Calu3 (cell line): ENCODE measurements around the gene HDAC4. TPM values are rescaled to one million over a fixed set of nuclear protein-coding genes. Genes with fewer than 3 reads are reported as not detected.

Experiments
- BruUV-seq: library from RNA; stranded (reverse); fragments of 400-500 nt; replicated peaks from 2 replicates; lab custom pipeline; 2021; lab: Mats Ljungman, UMichigan
- CTCF ChIA-PET: fragments of 300-600 bp; sonication (Branson Sonifier 250); formaldehyde crosslinking; loops from one replicate; lab custom pipeline; 2022; ENCODE audit warnings: antibody characterized with exemption; lab: Charles Lee
- DNase-seq: peaks from one replicate; pipeline ENCODE4 v3.0.0; 2022
- H3K27ac Mint-ChIP-seq: one replicate; pipeline ENCODE4 v1.8.0; 2022; ENCODE audit warnings: mixed read lengths; ENCODE audit not compliant: unreplicated experiment
- H3K27me3 Mint-ChIP-seq: one replicate; pipeline ENCODE4 v1.8.0; 2022; ENCODE audit warnings: mixed read lengths; ENCODE audit not compliant: unreplicated experiment
- H3K36me3 Mint-ChIP-seq: one replicate; pipeline ENCODE4 v1.8.0; 2022; ENCODE audit warnings: mild to moderate bottlenecking, moderate library complexity, mixed read lengths; ENCODE audit not compliant: insufficient read depth, unreplicated experiment
- H3K4me1 Mint-ChIP-seq: one replicate; pipeline ENCODE4 v1.8.0; 2022; ENCODE audit warnings: mild to moderate bottlenecking, low read depth, mixed read lengths; ENCODE audit not compliant: unreplicated experiment
- H3K4me3 Mint-ChIP-seq: one replicate; pipeline ENCODE4 v1.8.0; 2022; ENCODE audit warnings: mild to moderate bottlenecking, low read depth, moderate library complexity, mixed read lengths; ENCODE audit not compliant: unreplicated experiment
- H3K9me3 Mint-ChIP-seq: one replicate; pipeline ENCODE4 v1.8.0; 2022; ENCODE audit warnings: low read depth, mixed read lengths; ENCODE audit not compliant: unreplicated experiment
- CTCF ChIP-seq: fragments of 200-600 bp; IDR thresholded peaks from one replicate; pipeline ENCODE4 v1.8.0; 2022; ENCODE audit warnings: antibody characterized with exemption; ENCODE audit not compliant: unreplicated experiment
- intact Hi-C: fragments of 100-400 bp; cut with micrococcal nuclease; formaldehyde crosslinking; loops from one replicate; pipeline ENCODE4 v1.10.0; 2022; ENCODE audit not compliant: unreplicated experiment
- total RNA-seq: library from RNA; stranded (reverse); gene quantifications from 2 replicates; pipeline ENCODE4 v1.2.3, GENCODE V29; 2022

The HDAC4 gene
- total RNA-seq, 1 experiment from 2014 or later, result 39.6 TPM

GRCh38 chr2:239267288-239267951 is 133.4 kb downstream of the HDAC4 start:
- Mint-ChIP-seq H3K27ac (peak overlapping the region; percentile 50), H3K27me3 (no peaks in the 10 kb centered on the region), H3K4me3 (no peak overlapping the region), H3K36me3 (peaks cover 5% of the 10 kb centered on the region), H3K9me3 (no peaks in the 10 kb centered on the region), H3K4me1 (peaks cover 37% of the 10 kb centered on the region)
- peak; percentile 51 for DNase-seq
- no TSS peak for BruUV-seq
- TF ChIP-seq CTCF, result no peak
- intact Hi-C loops, result loop anchor here (10.0 kb wide), 1 partner anchor 127 kb away; no protein-coding TSS in a partner anchor
- CTCF ChIA-PET, result interaction anchor here (1.0 to 1.4 kb wide), 2 partner anchors 9 to 21 kb away, joined by 3 to 4 read pairs; no protein-coding TSS in a partner anchor

GRCh38 chr2:239266779-239267287 is 134.0 kb downstream of the HDAC4 start:
- no peak for DNase-seq
- intact Hi-C loops, result loop anchor here (10.0 kb wide), 1 partner anchor 128 kb away; no protein-coding TSS in a partner anchor
- Mint-ChIP-seq H3K4me3 (no peak overlapping the region), H3K4me1 (peaks cover 37% of the 10 kb centered on the region), H3K27me3 (no peaks in the 10 kb centered on the region), H3K27ac (no peak overlapping the region), H3K9me3 (no peaks in the 10 kb centered on the region), H3K36me3 (peaks cover 5% of the 10 kb centered on the region)
- CTCF ChIA-PET, result interaction anchor here (1.0 to 1.4 kb wide), 2 partner anchors 8 to 20 kb away, joined by 3 to 4 read pairs; no protein-coding TSS in a partner anchor
- BruUV-seq, result no TSS peak
- TF ChIP-seq CTCF, result no peak

- CTCF ChIA-PET, result no interaction called here
- Mint-ChIP-seq H3K4me1 (peaks cover 37% of the 10 kb centered on the region), H3K27me3 (no peaks in the 10 kb centered on the region), H3K36me3 (peaks cover 5% of the 10 kb centered on the region), H3K9me3 (no peaks in the 10 kb centered on the region), H3K27ac (no peak overlapping the region), H3K4me3 (no peak overlapping the region)
- no peak for TF ChIP-seq CTCF
- intact Hi-C loops, result loop anchor here (10.0 kb wide), 1 partner anchor 128 kb away; no protein-coding TSS in a partner anchor
- no peak for DNase-seq
- BruUV-seq, result no TSS peak
Measured at GRCh38 chr2:239266434-239266766, 134.4 kb downstream of the HDAC4 start.

GRCh38 chr2:239265681-239266433 is 135.0 kb downstream of the HDAC4 start:
- Mint-ChIP-seq H3K27ac (no peak overlapping the region), H3K4me3 (peak overlapping the region; percentile 47), H3K27me3 (no peaks in the 10 kb centered on the region), H3K36me3 (peaks cover 5% of the 10 kb centered on the region), H3K4me1 (peaks cover 37% of the 10 kb centered on the region), H3K9me3 (no peaks in the 10 kb centered on the region)
- intact Hi-C loops, result loop anchor here (10.0 kb wide), 1 partner anchor 129 kb away; no protein-coding TSS in a partner anchor
- TF ChIP-seq CTCF, result no peak
- CTCF ChIA-PET, result no interaction called here
- no peak for DNase-seq
- BruUV-seq, result no TSS peak
